Spleen (tissue), 11 donors: ENCODE results near the gene RBM10. TPM values are rescaled to one million over a fixed set of nuclear protein-coding genes. Genes with fewer than 3 reads are reported as not detected.
A peak's percentile ranks its signal among the peaks of the same experiment; 100 is the strongest.

Experiments used
- DNase-seq: peaks from one replicate; pipeline ENCODE4 v3.0.0-alpha.2; 2020
- H3K27ac ChIP-seq, 8 donors: fragments of 200-600 bp; sonication (generic) in 7 of 8; 1 replicate in 4 of 8; 2 replicates in 4 of 8; pipeline versions ENCODE4 v1.5.0 to v1.8.0; 2016 to 2021; ENCODE audit warnings: inconsistent platforms in 4 of 8, mild to moderate bottlenecking in 4 of 8, moderate library complexity in 1 of 8
- H3K27me3 ChIP-seq, 7 donors: fragments of 200-600 bp; sonication (generic) in 6 of 7; replicated peaks in 1 of 7; 1 replicate in 4 of 7; 2 replicates in 3 of 7; pipeline versions ENCODE4 v1.5.0 to v1.8.0; 2016 to 2021; ENCODE audit warnings: inconsistent platforms in 3 of 7, mild to moderate bottlenecking in 1 of 7
- H3K36me3 ChIP-seq, 6 donors: fragments of 200-600 bp; sonication (generic) in 5 of 6; 1 replicate in 4 of 6; 2 replicates in 2 of 6; pipeline versions ENCODE4 v1.5.0 to v1.8.0; 2016 to 2021; ENCODE audit warnings: inconsistent platforms in 2 of 6
- H3K4me1 ChIP-seq, 6 donors: fragments of 200-600 bp; sonication (generic) in 5 of 6; 1 replicate in 3 of 6; 2 replicates in 3 of 6; pipeline versions ENCODE4 v1.5.0 to v1.8.0; 2016 to 2021; ENCODE audit warnings: inconsistent platforms in 3 of 6
- H3K4me3 ChIP-seq, 8 donors: fragments of 200-600 bp; sonication (generic) in 7 of 8; 1 replicate in 4 of 8; 2 replicates in 4 of 8; pipeline versions ENCODE4 v1.5.0 to v1.8.0; 2016 to 2021; ENCODE audit warnings: inconsistent platforms in 4 of 8, mild to moderate bottlenecking in 4 of 8, moderate library complexity in 2 of 8
- H3K9me3 ChIP-seq, 8 donors: fragments of 200-600 bp; sonication (generic) in 7 of 8; 1 replicate in 4 of 8; 2 replicates in 4 of 8; pipeline versions ENCODE4 v1.5.0 to v1.8.0; 2016 to 2021; ENCODE audit warnings: inconsistent platforms in 4 of 8
- CTCF ChIP-seq, 11 experiments: fragments of 200-600 bp in 7 of 11; fragments of 450-650 bp in 4 of 11; sonication (generic) in 4 of 11; IDR thresholded peaks in 8 of 11; conservative IDR thresholded peaks in 3 of 11; 1 replicate in 7 of 11; 2 replicates in 4 of 11; pipeline versions ENCODE4 v1.4.0 to v1.8.0; 2016 to 2021; ENCODE audit warnings: antibody characterized with exemption in 11 of 11, inconsistent platforms in 4 of 11, mild to moderate bottlenecking in 1 of 11
- POLR2A ChIP-seq, 3 donors: fragments of 450-650 bp; IDR thresholded peaks; one replicate each; pipeline ENCODE4 v1.5.1; 2017; ENCODE audit warnings: antibody characterized with exemption in 3 of 3, mild to moderate bottlenecking in 1 of 3
- POLR2AphosphoS5 ChIP-seq, 3 donors: sonication (generic); formaldehyde crosslinking; IDR thresholded peaks; one replicate each; pipeline ENCODE4 v1.5.1; 2017; ENCODE audit warnings: antibody characterized with exemption in 3 of 3
- WGBS, 5 donors: extraction: QIAGEN DNeasy Blood & Tissue Kit in 3 of 5; methylation state at CpG; one replicate each; pipeline versions ENCODE4 v1.1.5 to v1.1.7; 2013 to 2018; 5-methylcytosine and 5-hydroxymethylcytosine counted together
- intact Hi-C: fragments of 100-400 bp; cut with DNase I; formaldehyde crosslinking; loops from one replicate; pipeline ENCODE4 v1.15.0; 2023; ENCODE audit warnings: low total_unique reads
- polyA plus RNA-seq, 3 donors: library from polyadenylated mRNA; stranded (reverse); fragments of 200-250 nt; gene quantifications; one replicate each; pipeline ENCODE4 v1.2.1, GENCODE V29; 2013
- total RNA-seq, 7 donors: library from RNA; depleted of rRNA in 3 of 7; stranded (reverse); fragments of >200 nt in 3 of 7; fragmentation: NEBNext Ultra II Directional in 4 of 7; extraction: Animal tissue kit (Norgen Biotek cat#: 25700) in 4 of 7; gene quantifications; one replicate each; pipeline versions ENCODE4 v1.1.0 to v1.2.1, GENCODE V29; 2016 to 2021
- donor health status: healthy with polysubstance abuse.
- donor health status: DM: no; HTN: no; CAD: no; lungs with moderate emphysema.
- donor health status: DM: no; HTN: no; CAD: no.
- donor health status: Bipolar disorder and iron deficiency.
- donor health status: healthy.
- donor health status: DM: no; HTN: no; CAD: no.
- donor health status: DM: yes; HTN: yes; CAD: no.

Gene RBM10
- total and polyA plus RNA-seq, 10 donors, result 21.6 to 38.4 (median 29.7) TPM

GRCh38 chrX:47230136-47230868 lies 85.3 kb downstream of the RBM10 start:
- H3K27ac ChIP-seq, result no peak overlapping the region
- no peaks in the 10 kb centered on the region for H3K27me3 ChIP-seq
- 86 to 94% (median 94%) methylated on average over 5 of the region's 5 CpGs for WGBS, 5 donors
- no peak for DNase-seq
- peaks cover 0 to 18% (median 0%) of the 10 kb centered on the region in 6 donors for H3K4me1 ChIP-seq
- no peaks in the 10 kb centered on the region for H3K9me3 ChIP-seq
- TF ChIP-seq POLR2AphosphoS5 (IDR thresholded peaks at IDR 0.05), result no peak
- no peak for TF ChIP-seq CTCF (IDR thresholded peaks at IDR 0.05 in 8 of 11, conservative IDR thresholded peaks at IDR 0.05 in 3 of 11)
- no peak for TF ChIP-seq POLR2A (IDR thresholded peaks at IDR 0.05)
- no peak overlapping the region for H3K4me3 ChIP-seq
- intact Hi-C loops, result no loop called here
- peaks cover 0 to 51% (median 34%) of the 10 kb centered on the region in 6 donors for H3K36me3 ChIP-seq

- Histone ChIP-seq H3K36me3 (peaks cover 0 to 42% (median 25%) of the 10 kb centered on the region in 6 donors), H3K9me3 (no peaks in the 10 kb centered on the region), H3K4me1 (peaks cover 0 to 27% (median 0%) of the 10 kb centered on the region in 6 donors), H3K4me3 (no peak overlapping the region), H3K27me3 (no peaks in the 10 kb centered on the region), H3K27ac (no peak overlapping the region)
- 66 to 74% (median 69%) methylated on average over 1 to 2 of the region's 2 CpGs for WGBS, 5 donors
- no peak for DNase-seq
- intact Hi-C loops, result no loop called here
- TF ChIP-seq POLR2A (IDR thresholded peaks at IDR 0.05) (no peak), CTCF (IDR thresholded peaks at IDR 0.05 in 8 of 11, conservative IDR thresholded peaks at IDR 0.05 in 3 of 11) (no peak), POLR2AphosphoS5 (IDR thresholded peaks at IDR 0.05) (no peak)
These were observed 86.1 kb downstream of the RBM10 start for GRCh38 chrX:47231167-47231566.

- TF ChIP-seq CTCF (IDR thresholded peaks at IDR 0.05 in 8 of 11, conservative IDR thresholded peaks at IDR 0.05 in 3 of 11) (no peak), POLR2AphosphoS5 (IDR thresholded peaks at IDR 0.05) (no peak), POLR2A (IDR thresholded peaks at IDR 0.05) (no peak)
- intact Hi-C loops, result no loop called here
These were observed 87.3 kb downstream of the RBM10 start for GRCh38 chrX:47232197-47232802.

GRCh38 chrX:47232803-47233332 lies 87.8 kb downstream of the RBM10 start, which contains the start of gene USP11:
Gene USP11, plus strand, starts transcription at chrX:47233009. Its CDS starts 35 bp downstream, at chrX:47233044.
- Histone ChIP-seq H3K9me3 (no peaks in the 10 kb centered on the region), H3K36me3 (peaks cover 0 to 25% (median 11%) of the 10 kb centered on the region in 6 donors), H3K4me3 (peak within 1 kb of the TSS; percentile 37 to 72 (median 49)), H3K27me3 (no peaks in the 10 kb centered on the region), H3K4me1 (peaks cover 0 to 37% (median 0%) of the 10 kb centered on the region in 6 donors), H3K27ac (peak within 1 kb of the TSS; percentile 67 to 98 (median 96))
- TF ChIP-seq CTCF (IDR thresholded peaks at IDR 0.05 in 8 of 11, conservative IDR thresholded peaks at IDR 0.05 in 3 of 11), result no peak
- peak; percentile 82 to 93 (median 91) for TF ChIP-seq POLR2AphosphoS5 (IDR thresholded peaks at IDR 0.05)
- TF ChIP-seq POLR2A (IDR thresholded peaks at IDR 0.05), result peak in 2 of 3 donors; percentile 52 to 66
- intact Hi-C loops, result no loop called here
- no peak for DNase-seq
- 1 to 35% (median 1%) methylated on average over 14 to 46 of the region's 46 CpGs for WGBS, 5 donors

More at GRCh38 chrX:47232197-47232802, 87.3 kb downstream of the RBM10 start:
- Histone ChIP-seq H3K4me1 (peaks cover 0 to 36% (median 0%) of the 10 kb centered on the region in 6 donors), H3K4me3 (peak overlapping the region in 7 of 8 donors; percentile 41 to 72 (median 50)), H3K9me3 (no peaks in the 10 kb centered on the region), H3K36me3 (peaks cover 0 to 31% (median 14%) of the 10 kb centered on the region in 6 donors), H3K27ac (peak overlapping the region; percentile 67 to 98 (median 96)), H3K27me3 (no peaks in the 10 kb centered on the region)
- 63 to 73% (median 70%) methylated on average over 7 to 8 of the region's 8 CpGs for WGBS, 5 donors
- DNase-seq, result no peak
